ENCODE results near the gene NFATC2. TPM values are rescaled to one million over a fixed set of nuclear protein-coding genes. Genes with fewer than 3 reads are reported as not detected.

NFATC2 gene
- total RNA-seq, 1 experiment from 2014 or later, result 15.8 TPM

GRCh38 chr20:51429144-51429482 lies 113.4 kb downstream of the NFATC2 start:
- H3K4me3 Mint-ChIP-seq (ENCODE audit: low read depth, unreplicated experiment), result no peak overlapping the region
- no peak for DNase-seq
- no peaks in the 10 kb centered on the region for H3K27me3 Mint-ChIP-seq (ENCODE audit: unreplicated experiment)
- CTCF ChIA-PET, result no interaction called here
- TF ChIP-seq, protein P1, sequence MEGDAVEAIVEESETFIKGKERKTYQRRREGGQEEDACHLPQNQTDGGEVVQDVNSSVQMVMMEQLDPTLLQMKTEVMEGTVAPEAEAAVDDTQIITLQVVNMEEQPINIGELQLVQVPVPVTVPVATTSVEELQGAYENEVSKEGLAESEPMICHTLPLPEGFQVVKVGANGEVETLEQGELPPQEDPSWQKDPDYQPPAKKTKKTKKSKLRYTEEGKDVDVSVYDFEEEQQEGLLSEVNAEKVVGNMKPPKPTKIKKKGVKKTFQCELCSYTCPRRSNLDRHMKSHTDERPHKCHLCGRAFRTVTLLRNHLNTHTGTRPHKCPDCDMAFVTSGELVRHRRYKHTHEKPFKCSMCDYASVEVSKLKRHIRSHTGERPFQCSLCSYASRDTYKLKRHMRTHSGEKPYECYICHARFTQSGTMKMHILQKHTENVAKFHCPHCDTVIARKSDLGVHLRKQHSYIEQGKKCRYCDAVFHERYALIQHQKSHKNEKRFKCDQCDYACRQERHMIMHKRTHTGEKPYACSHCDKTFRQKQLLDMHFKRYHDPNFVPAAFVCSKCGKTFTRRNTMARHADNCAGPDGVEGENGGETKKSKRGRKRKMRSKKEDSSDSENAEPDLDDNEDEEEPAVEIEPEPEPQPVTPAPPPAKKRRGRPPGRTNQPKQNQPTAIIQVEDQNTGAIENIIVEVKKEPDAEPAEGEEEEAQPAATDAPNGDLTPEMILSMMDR (IDR thresholded peaks at IDR 0.05; ENCODE audit: unreplicated experiment), result no peak
- no peaks in the 10 kb centered on the region for H3K9me3 Mint-ChIP-seq (ENCODE audit: low read depth, unreplicated experiment)
- H3K36me3 Mint-ChIP-seq (ENCODE audit: insufficient read depth, unreplicated experiment), result peaks cover 3% of the 10 kb centered on the region
- BruUV-seq (replicated peaks), result no TSS peak
- no peaks in the 10 kb centered on the region for H3K4me1 Mint-ChIP-seq (ENCODE audit: low read depth, unreplicated experiment)
- intact Hi-C loops (cut with micrococcal nuclease; ENCODE audit: unreplicated experiment), result no loop called here
- no peak overlapping the region for H3K27ac Mint-ChIP-seq (ENCODE audit: unreplicated experiment)

GRCh38 chr20:51428401-51429143 lies 113.9 kb downstream of the NFATC2 start:
- Mint-ChIP-seq H3K36me3 (ENCODE audit: insufficient read depth, unreplicated experiment) (peaks cover 3% of the 10 kb centered on the region), H3K4me3 (ENCODE audit: low read depth, unreplicated experiment) (no peak overlapping the region), H3K27me3 (ENCODE audit: unreplicated experiment) (no peaks in the 10 kb centered on the region), H3K4me1 (ENCODE audit: low read depth, unreplicated experiment) (no peaks in the 10 kb centered on the region), H3K27ac (ENCODE audit: unreplicated experiment) (no peak overlapping the region), H3K9me3 (ENCODE audit: low read depth, unreplicated experiment) (no peaks in the 10 kb centered on the region)
- intact Hi-C loops (cut with micrococcal nuclease; ENCODE audit: unreplicated experiment), result no loop called here
- no TSS peak for BruUV-seq (replicated peaks)
- DNase-seq, result no peak
- TF ChIP-seq, protein P1 (IDR thresholded peaks at IDR 0.05; ENCODE audit: unreplicated experiment), result no peak
- CTCF ChIA-PET, result no interaction called here

DNA sequence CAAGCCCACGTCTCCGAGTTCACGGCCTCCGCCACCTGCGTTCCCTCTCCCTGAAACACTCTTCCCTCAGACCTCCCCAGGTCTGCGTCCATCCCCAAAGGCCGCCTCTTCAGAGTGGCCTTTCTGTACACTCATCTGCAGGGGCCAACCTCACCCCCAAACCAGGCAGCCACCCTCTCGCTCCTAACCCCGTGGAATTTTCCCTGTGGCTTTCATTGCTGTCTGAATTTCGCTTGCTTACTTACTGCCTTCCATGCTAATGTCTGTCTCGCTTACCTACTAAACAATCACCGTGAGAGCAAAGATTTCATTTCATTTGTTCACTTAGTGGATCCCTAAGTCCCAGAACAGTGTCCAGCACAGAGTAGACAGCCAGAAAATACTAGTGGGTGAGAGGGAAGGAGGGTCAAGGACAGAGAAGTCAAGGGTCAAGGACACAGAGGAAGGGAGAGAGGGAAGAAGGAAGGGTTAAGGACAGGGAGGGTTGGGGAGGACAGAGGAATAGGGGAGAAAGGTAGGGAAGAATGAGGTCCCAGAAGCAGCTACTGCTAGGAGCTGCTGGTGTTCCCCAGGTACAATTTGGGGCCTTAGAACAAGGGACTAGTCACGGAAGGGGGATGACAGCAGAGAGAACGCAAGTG lies 114.7 kb downstream of the NFATC2 start:
- H3K4me3 Mint-ChIP-seq (ENCODE audit: low read depth, unreplicated experiment), result no peak overlapping the region
- no TSS peak for BruUV-seq (replicated peaks)

GRCh38 chr20:51426718-51427650 lies 115.5 kb downstream of the NFATC2 start:
- DNase-seq, result no peak
- TF ChIP-seq, protein P1 (IDR thresholded peaks at IDR 0.05; ENCODE audit: unreplicated experiment), result no peak
- CTCF ChIA-PET, result interaction anchor here (0.6 kb wide), 1 partner anchor 44 kb away, joined by 3 read pairs; no protein-coding TSS in a partner anchor
- intact Hi-C loops (cut with micrococcal nuclease; ENCODE audit: unreplicated experiment), result no loop called here
- Mint-ChIP-seq H3K36me3 (ENCODE audit: insufficient read depth, unreplicated experiment) (peaks cover 3% of the 10 kb centered on the region), H3K9me3 (ENCODE audit: low read depth, unreplicated experiment) (no peaks in the 10 kb centered on the region), H3K4me1 (ENCODE audit: low read depth, unreplicated experiment) (no peaks in the 10 kb centered on the region), H3K4me3 (ENCODE audit: low read depth, unreplicated experiment) (no peak overlapping the region), H3K27ac (ENCODE audit: unreplicated experiment) (no peak overlapping the region), H3K27me3 (ENCODE audit: unreplicated experiment) (no peaks in the 10 kb centered on the region)
- BruUV-seq (replicated peaks), result no TSS peak

More for the DNA sequence above, 114.7 kb downstream of the NFATC2 start:
- no peak for DNase-seq
- Mint-ChIP-seq H3K27ac (ENCODE audit: unreplicated experiment) (no peak overlapping the region), H3K9me3 (ENCODE audit: low read depth, unreplicated experiment) (no peaks in the 10 kb centered on the region), H3K4me1 (ENCODE audit: low read depth, unreplicated experiment) (no peaks in the 10 kb centered on the region), H3K27me3 (ENCODE audit: unreplicated experiment) (no peaks in the 10 kb centered on the region), H3K36me3 (ENCODE audit: insufficient read depth, unreplicated experiment) (peaks cover 3% of the 10 kb centered on the region)
- CTCF ChIA-PET, result no interaction called here
- intact Hi-C loops (cut with micrococcal nuclease; ENCODE audit: unreplicated experiment), result no loop called here
- TF ChIP-seq, protein P1 (IDR thresholded peaks at IDR 0.05; ENCODE audit: unreplicated experiment), result no peak
